Measurements from ENCODE around the gene DIMT1. TPM values are rescaled to one million over a fixed set of nuclear protein-coding genes. Genes with fewer than 3 reads are reported as not detected.

The DIMT1 gene
- total and polyA plus RNA-seq, 2 of the 4 experiments (the other 2 are of a cell fraction): 27.5 to 46.4 TPM

GRCh38 chr5:62343428-62343827, 60.3 kb downstream of the DIMT1 start:
- Histone ChIP-seq H3K4me2 (ENCODE audit: low read depth, low read length) (no peak overlapping the region), H3K9ac (ENCODE audit: low read depth, low read length) (no peak overlapping the region), H4K20me1 (ENCODE audit: insufficient read depth, low read length) (peaks cover 20% of the 10 kb centered on the region), H3K4ac (ENCODE audit: low read depth, low read length) (no peak overlapping the region), H3K4me3 (ENCODE audit: insufficient read depth, low read depth, low read length) (no peak overlapping the region), H2AFZ (replicated peaks; ENCODE audit: low read length, poor library complexity) (no peak overlapping the region), H3K23ac (ENCODE audit: low read depth, low read length) (no peak overlapping the region), H3K79me1 (ENCODE audit: low read depth in 1 of 2, low read length in 2 of 2) (peaks cover 23 to 40% of the 10 kb centered on the region in 2 experiments), H2BK20ac (ENCODE audit: low read depth, low read length) (no peak overlapping the region), H3K9me1 (ENCODE audit: insufficient read depth, low read length) (peaks cover 9% of the 10 kb centered on the region), H3K27ac (ENCODE audit: insufficient read depth, low read length) (no peak overlapping the region), H4K8ac (ENCODE audit: low read depth in 2 of 2, low read length in 2 of 2) (no peak overlapping the region), H2AK9ac (replicated peaks; ENCODE audit: low read depth, low read length, poor library complexity) (no peak overlapping the region), H3K4me1 (ENCODE audit: control insufficient read depth, insufficient read depth, low read length) (no peaks in the 10 kb centered on the region), H3K27me3 (ENCODE audit: control insufficient read depth, insufficient read depth, low read length) (no peaks in the 10 kb centered on the region), H2AK5ac (ENCODE audit: low read depth, low read length) (no peak overlapping the region), H3K9me3 (ENCODE audit: control insufficient read depth, insufficient read depth, low read length) (no peaks in the 10 kb centered on the region), H3K14ac (replicated peaks; ENCODE audit: low read depth, low read length) (no peak overlapping the region), H4K5ac (ENCODE audit: low read depth, low read length) (no peak overlapping the region), H4K91ac (ENCODE audit: insufficient read depth, low read depth, low read length) (no peak overlapping the region), H3K18ac (ENCODE audit: low read depth, low read length) (no peak overlapping the region), H2BK120ac (ENCODE audit: low read depth, low read length) (no peak overlapping the region), H3K36me3 (ENCODE audit: control insufficient read depth, insufficient read depth, low read length) (peaks cover 2% of the 10 kb centered on the region; the same call in 1 of the 2 replicates), H2BK5ac (ENCODE audit: low read depth, low read length, poor library complexity, severe bottlenecking) (no peak overlapping the region), H2BK15ac (ENCODE audit: low read depth, low read length) (no peak overlapping the region), H3K56ac (ENCODE audit: extremely low read depth, insufficient read depth, low read length) (no peak overlapping the region)
- dilution Hi-C loops (cut with HindIII; ENCODE audit: low sequenced_read_pairs, unreplicated experiment) (no loop called here), intact Hi-C loops (cut with micrococcal nuclease) (no loop called here), in situ Hi-C loops (cut with MboI; ENCODE audit: low sequenced_read_pairs) (no loop called here)
- no peak for ATAC-seq (ENCODE audit: low read depth)
- no TSS peak for BruUV-seq (replicated peaks)
- ChIA-PET CTCF (interaction anchor here (0.7 kb wide), 1 partner anchor 33 kb away, joined by 3 read pairs; no protein-coding TSS in a partner anchor), POLR2A (ENCODE audit: unreplicated experiment) (no interaction called here)
- TF ChIP-seq CTCF (conservative IDR thresholded peaks at IDR 0.05; ENCODE audit: low read depth, low read length) (no peak), RCOR1 (IDR thresholded peaks at IDR 0.05; ENCODE audit: insufficient replicate concordance, low read length) (no peak), MAFK (IDR thresholded peaks at IDR 0.05; ENCODE audit: low read depth, low read length) (no peak), MXI1 (IDR thresholded peaks at IDR 0.05; ENCODE audit: borderline replicate concordance, low read depth, low read length) (no peak), CHD1 (IDR thresholded peaks at IDR 0.05; ENCODE audit: low read depth, low read length) (no peak)
- no CpG with 5 or more reads among the region's 1 CpG for WGBS, 2 experiments (ENCODE audit: extremely low coverage in 2 of 2, insufficient read length in 1 of 2)
- peak; percentile 13 for DNase-seq

Data from IMR-90 (cell line).